NAMALWA (cell line): ENCODE results near the gene CTNNAL1.
"Not testable (repeated sequence)": the region's sequence is repeated elsewhere in the genome, so short reads cannot be mapped to it uniquely, and the experiment has no call there.

Experiments
- DNase-seq: peaks from one replicate; pipeline ENCODE4 v3.0.0-alpha.2; 2015; ENCODE audit warnings: low spot score

CTNNAL1 gene

GRCh38 chr9:108983885-108984284, 29.4 kb downstream of the CTNNAL1 start:
- DNase-seq = no peak

- no peak for DNase-seq
These were observed 32.4 kb downstream of the CTNNAL1 start for GRCh38 chr9:108980893-108981292.

- DNase-seq = no peak
These were observed 35.1 kb downstream of the CTNNAL1 start for GRCh38 chr9:108978205-108978604.

GRCh38 chr9:108973895-108974294, 39.4 kb downstream of the CTNNAL1 start:
- DNase-seq = no peak

- DNase-seq = no peak
These were observed 40.6 kb downstream of the CTNNAL1 start for GRCh38 chr9:108972626-108973209.

GRCh38 chr9:108972186-108972585, 41.1 kb downstream of the CTNNAL1 start:
- no peak for DNase-seq

GRCh38 chr9:108971392-108971791, 41.9 kb downstream of the CTNNAL1 start:
- not testable (repeated sequence) for DNase-seq

GRCh38 chr9:108967916-108968315, 45.4 kb downstream of the CTNNAL1 start:
- no peak for DNase-seq

GRCh38 chr9:108963459-108964143, 49.7 kb downstream of the CTNNAL1 start:
- no peak for DNase-seq

GRCh38 chr9:108961151-108961550, 52.1 kb downstream of the CTNNAL1 start:
- DNase-seq = no peak

- DNase-seq = no peak
These were observed 53.0 kb downstream of the CTNNAL1 start for GRCh38 chr9:108960331-108960730.

- DNase-seq = no peak
These were observed 56.7 kb downstream of the CTNNAL1 start for GRCh38 chr9:108956631-108957026.

- no peak for DNase-seq
These were observed 57.2 kb downstream of the CTNNAL1 start for GRCh38 chr9:108956022-108956630.

GRCh38 chr9:108953983-108954574, 59.2 kb downstream of the CTNNAL1 start:
- peak; percentile 71 for DNase-seq

- DNase-seq = no peak
These were observed 61.7 kb downstream of the CTNNAL1 start for GRCh38 chr9:108951578-108951977.

GRCh38 chr9:108950168-108950567, 63.1 kb downstream of the CTNNAL1 start:
- DNase-seq = no peak

- DNase-seq = no peak
These were observed 73.3 kb downstream of the CTNNAL1 start for GRCh38 chr9:108939975-108940374.

GRCh38 chr9:108937561-108938305, 75.6 kb downstream of the CTNNAL1 start:
- DNase-seq = no peak

GRCh38 chr9:108934323-108934893, 78.9 kb downstream of the CTNNAL1 start, which contains the start of gene ABITRAM:
Gene ABITRAM (plus strand): TSS chr9:108934400. CDS start chr9:108934487, 87 bp downstream.
- peak; percentile 86 for DNase-seq

- DNase-seq = peak; percentile 97
These were observed 79.5 kb downstream of the CTNNAL1 start, which contains the start of gene ELP1 for GRCh38 chr9:108933718-108934322. Gene ELP1 (minus strand): TSS chr9:108934124. CDS start chr9:108931146, 2,978 bp downstream.

GRCh38 chr9:108933231-108933717, 80.0 kb downstream of the CTNNAL1 start:
- DNase-seq = no peak
